Neural cell (in vitro differentiated cells): ENCODE data around the gene CDK9. TPM values are rescaled to one million over a fixed set of nuclear protein-coding genes. Genes with fewer than 3 reads are reported as not detected.

ENCODE experiments used
- H2AFZ ChIP-seq: fragments of 200-600, 300-800 bp; sonication (generic), shearing (Covaris generic); 2 replicates; pipeline ENCODE4 v1.6.0; 2014; ENCODE audit warnings: low read depth, mild to moderate bottlenecking, antibody characterized with exemption, low read length, moderate library complexity
- H3F3A ChIP-seq: fragments of 200-600 bp; shearing (Covaris generic); 2 replicates; pipeline ENCODE4 v1.6.1; 2016; ENCODE audit warnings: mild to moderate bottlenecking, moderate library complexity, mixed read lengths, antibody characterized with exemption, low read length; ENCODE audit not compliant: insufficient read depth, poor library complexity, severe bottlenecking
- H3K27ac ChIP-seq: fragments of 200-600, 300-800 bp; sonication (generic), shearing (Covaris generic); 2 replicates; pipeline ENCODE4 v1.5.1; 2014; ENCODE audit warnings: mild to moderate bottlenecking, low read length, moderate library complexity
- H3K27me3 ChIP-seq: fragments of 300-800, 200-600 bp; sonication (generic), shearing (Covaris generic); 2 replicates; pipeline ENCODE4 v1.6.0; 2014; ENCODE audit warnings: mild to moderate bottlenecking, low read depth, low read length, moderate library complexity; ENCODE audit not compliant: insufficient read depth
- H3K36me3 ChIP-seq: fragments of 300-800, 200-600 bp; sonication (generic), shearing (Covaris generic); 2 replicates; pipeline ENCODE4 v1.5.1; 2014; ENCODE audit warnings: mild to moderate bottlenecking, antibody characterized with exemption, low read length, moderate library complexity; ENCODE audit not compliant: insufficient read depth
- H3K4me2 ChIP-seq: fragments of 300-800, 200-600 bp; sonication (generic), shearing (Covaris generic); 2 replicates; pipeline ENCODE4 v1.6.0; 2014; ENCODE audit warnings: mild to moderate bottlenecking, low read length
- H3K4me3 ChIP-seq: fragments of 300-800, 200-600 bp; sonication (generic), shearing (Covaris generic); 2 replicates; pipeline ENCODE4 v1.5.1; 2014; ENCODE audit warnings: mild to moderate bottlenecking, low read length, moderate library complexity
- H3K79me2 ChIP-seq: fragments of 200-600 bp; shearing (Covaris generic); replicated peaks from 2 replicates; pipeline ENCODE4 v1.6.0; 2014; ENCODE audit warnings: mild to moderate bottlenecking, low read length, moderate library complexity; ENCODE audit not compliant: insufficient read depth
- H3K9ac ChIP-seq: fragments of 300-800, 200-600 bp; sonication (generic), shearing (Covaris generic); 2 replicates; pipeline ENCODE4 v1.6.1; 2016; ENCODE audit warnings: mild to moderate bottlenecking, low read length, mixed read lengths
- H3K9me2 ChIP-seq: fragments of 200-600 bp; shearing (Covaris generic); 2 replicates; pipeline ENCODE4 v1.6.1; 2016; ENCODE audit warnings: mild to moderate bottlenecking, low read length, mixed read lengths; ENCODE audit not compliant: insufficient read depth
- H3K9me3 ChIP-seq: fragments of 200-600, 300-800 bp; sonication (generic), shearing (Covaris generic); 2 replicates; pipeline ENCODE4 v1.6.1; 2016; ENCODE audit warnings: mild to moderate bottlenecking, mixed run types, low read length, moderate library complexity, mixed read lengths
- H4K20me1 ChIP-seq: fragments of 200-600 bp; shearing (Covaris generic); 2 replicates; pipeline ENCODE4 v1.6.1; 2016; ENCODE audit warnings: mild to moderate bottlenecking, mixed run types; ENCODE audit not compliant: insufficient read depth
- EP300 ChIP-seq: fragments of 450-650 bp; conservative IDR thresholded peaks from 2 replicates; pipeline ENCODE4 v1.6.1; 2014; ENCODE audit warnings: antibody characterized with exemption, mild to moderate bottlenecking, moderate library complexity; ENCODE audit not compliant: poor library complexity, severe bottlenecking
- EZH2 ChIP-seq: fragments of 200-600, 300-800 bp; shearing (Covaris generic), sonication (generic); IDR thresholded peaks from 2 replicates; pipeline ENCODE4 v1.6.1; 2014; ENCODE audit warnings: antibody characterized with exemption, low read length, borderline replicate concordance, mild to moderate bottlenecking; ENCODE audit not compliant: insufficient read depth, poor library complexity, severe bottlenecking
- MXI1 ChIP-seq: fragments of 450-650 bp; conservative IDR thresholded peaks from 2 replicates; pipeline ENCODE4 v1.6.1; 2014; ENCODE audit warnings: antibody characterized with exemption, mild to moderate bottlenecking; ENCODE audit not compliant: poor library complexity, severe bottlenecking
- POLR2AphosphoS5 ChIP-seq: IDR thresholded peaks from 2 replicates; pipeline ENCODE4 v1.6.1; 2012
- RAD21 ChIP-seq: fragments of 450-650 bp; conservative IDR thresholded peaks from 2 replicates; pipeline ENCODE4 v1.6.1; 2014; ENCODE audit warnings: antibody characterized with exemption, mild to moderate bottlenecking, moderate library complexity
- SMC3 ChIP-seq: fragments of 450-650 bp; conservative IDR thresholded peaks from 2 replicates; pipeline ENCODE4 v1.6.1; 2014; ENCODE audit warnings: antibody characterized with exemption, mild to moderate bottlenecking, moderate library complexity; ENCODE audit not compliant: poor library complexity
- TAF1 ChIP-seq: IDR thresholded peaks from 2 replicates; pipeline ENCODE4 v1.6.1; 2012; ENCODE audit warnings: low read depth
- polyA plus RNA-seq: library from polyadenylated mRNA; depleted of rRNA; stranded (reverse); fragments of >200 nt; gene quantifications from 2 replicates; pipeline ENCODE4 v1.2.3, GENCODE V29; 2014
- TF ChIP-seq, protein P1 (sequence below): fragments of 450-650 bp; IDR thresholded peaks from 2 replicates; pipeline ENCODE4 v1.5.1; 2014; ENCODE audit warnings: antibody characterized with exemption, mild to moderate bottlenecking, moderate library complexity; ENCODE audit not compliant: poor library complexity, severe bottlenecking
- TF ChIP-seq, protein P2 (sequence below): IDR thresholded peaks from 2 replicates; pipeline ENCODE4 v1.6.1; 2012; ENCODE audit warnings: borderline replicate concordance

The CDK9 gene
- polyA plus RNA-seq, 1 donor from 2014 or later = 195 TPM

DNA sequence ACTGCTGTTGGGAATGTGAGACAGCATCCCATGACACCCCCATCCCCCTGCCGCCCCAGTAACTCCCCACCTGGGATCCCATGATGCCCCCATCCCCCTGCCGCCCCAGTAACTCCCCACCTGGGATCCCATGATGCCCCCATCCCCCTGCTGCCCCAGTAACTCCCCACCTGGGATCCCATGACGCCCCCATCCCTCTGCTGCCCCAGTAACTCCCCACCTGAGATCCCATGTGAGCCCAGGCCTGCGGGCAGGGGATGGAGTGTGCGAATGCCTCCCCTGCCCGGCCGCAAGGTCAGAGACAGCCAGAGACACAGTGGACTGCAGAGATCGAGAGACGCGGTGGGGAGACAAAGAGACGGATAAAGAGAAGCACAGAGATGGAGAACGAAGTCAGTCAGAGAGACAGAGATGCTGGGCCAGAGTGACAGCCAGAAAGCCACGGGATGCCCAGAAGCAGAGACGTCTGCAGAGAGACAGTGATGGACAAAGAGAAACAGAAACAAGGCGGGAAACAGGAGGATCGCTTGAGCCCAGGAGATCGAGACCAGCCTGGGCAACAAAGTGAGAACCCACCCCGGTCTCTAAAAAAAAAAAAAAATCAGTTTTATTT, 8.4 kb upstream of the CDK9 start:
- no peaks in the 10 kb centered on the region for H4K20me1 ChIP-seq
- H3K4me2 ChIP-seq = no peak overlapping the region
- H3K9me3 ChIP-seq = no peaks in the 10 kb centered on the region
- no peak overlapping the region for H3K4me3 ChIP-seq
- no peak overlapping the region for H3K9ac ChIP-seq
- H3K27ac ChIP-seq = no peak overlapping the region
- no peak overlapping the region for H2AFZ ChIP-seq
- H3K36me3 ChIP-seq = no peaks in the 10 kb centered on the region
- H3K9me2 ChIP-seq = no peaks in the 10 kb centered on the region
- H3K27me3 ChIP-seq = no peaks in the 10 kb centered on the region
- no peaks in the 10 kb centered on the region for H3F3A ChIP-seq
- no peak for TF ChIP-seq EZH2
- no peak for TF ChIP-seq POLR2AphosphoS5
- no peak for TF ChIP-seq TAF1
- no peak for TF ChIP-seq EP300
- TF ChIP-seq RAD21 = no peak
- TF ChIP-seq, protein P1, sequence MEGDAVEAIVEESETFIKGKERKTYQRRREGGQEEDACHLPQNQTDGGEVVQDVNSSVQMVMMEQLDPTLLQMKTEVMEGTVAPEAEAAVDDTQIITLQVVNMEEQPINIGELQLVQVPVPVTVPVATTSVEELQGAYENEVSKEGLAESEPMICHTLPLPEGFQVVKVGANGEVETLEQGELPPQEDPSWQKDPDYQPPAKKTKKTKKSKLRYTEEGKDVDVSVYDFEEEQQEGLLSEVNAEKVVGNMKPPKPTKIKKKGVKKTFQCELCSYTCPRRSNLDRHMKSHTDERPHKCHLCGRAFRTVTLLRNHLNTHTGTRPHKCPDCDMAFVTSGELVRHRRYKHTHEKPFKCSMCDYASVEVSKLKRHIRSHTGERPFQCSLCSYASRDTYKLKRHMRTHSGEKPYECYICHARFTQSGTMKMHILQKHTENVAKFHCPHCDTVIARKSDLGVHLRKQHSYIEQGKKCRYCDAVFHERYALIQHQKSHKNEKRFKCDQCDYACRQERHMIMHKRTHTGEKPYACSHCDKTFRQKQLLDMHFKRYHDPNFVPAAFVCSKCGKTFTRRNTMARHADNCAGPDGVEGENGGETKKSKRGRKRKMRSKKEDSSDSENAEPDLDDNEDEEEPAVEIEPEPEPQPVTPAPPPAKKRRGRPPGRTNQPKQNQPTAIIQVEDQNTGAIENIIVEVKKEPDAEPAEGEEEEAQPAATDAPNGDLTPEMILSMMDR = no peak
- no peak for TF ChIP-seq SMC3
- TF ChIP-seq, protein P2, sequence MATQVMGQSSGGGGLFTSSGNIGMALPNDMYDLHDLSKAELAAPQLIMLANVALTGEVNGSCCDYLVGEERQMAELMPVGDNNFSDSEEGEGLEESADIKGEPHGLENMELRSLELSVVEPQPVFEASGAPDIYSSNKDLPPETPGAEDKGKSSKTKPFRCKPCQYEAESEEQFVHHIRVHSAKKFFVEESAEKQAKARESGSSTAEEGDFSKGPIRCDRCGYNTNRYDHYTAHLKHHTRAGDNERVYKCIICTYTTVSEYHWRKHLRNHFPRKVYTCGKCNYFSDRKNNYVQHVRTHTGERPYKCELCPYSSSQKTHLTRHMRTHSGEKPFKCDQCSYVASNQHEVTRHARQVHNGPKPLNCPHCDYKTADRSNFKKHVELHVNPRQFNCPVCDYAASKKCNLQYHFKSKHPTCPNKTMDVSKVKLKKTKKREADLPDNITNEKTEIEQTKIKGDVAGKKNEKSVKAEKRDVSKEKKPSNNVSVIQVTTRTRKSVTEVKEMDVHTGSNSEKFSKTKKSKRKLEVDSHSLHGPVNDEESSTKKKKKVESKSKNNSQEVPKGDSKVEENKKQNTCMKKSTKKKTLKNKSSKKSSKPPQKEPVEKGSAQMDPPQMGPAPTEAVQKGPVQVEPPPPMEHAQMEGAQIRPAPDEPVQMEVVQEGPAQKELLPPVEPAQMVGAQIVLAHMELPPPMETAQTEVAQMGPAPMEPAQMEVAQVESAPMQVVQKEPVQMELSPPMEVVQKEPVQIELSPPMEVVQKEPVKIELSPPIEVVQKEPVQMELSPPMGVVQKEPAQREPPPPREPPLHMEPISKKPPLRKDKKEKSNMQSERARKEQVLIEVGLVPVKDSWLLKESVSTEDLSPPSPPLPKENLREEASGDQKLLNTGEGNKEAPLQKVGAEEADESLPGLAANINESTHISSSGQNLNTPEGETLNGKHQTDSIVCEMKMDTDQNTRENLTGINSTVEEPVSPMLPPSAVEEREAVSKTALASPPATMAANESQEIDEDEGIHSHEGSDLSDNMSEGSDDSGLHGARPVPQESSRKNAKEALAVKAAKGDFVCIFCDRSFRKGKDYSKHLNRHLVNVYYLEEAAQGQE = no peak
- no peak for TF ChIP-seq MXI1
- no peaks in the 10 kb centered on the region for H3K79me2 ChIP-seq

DNA sequence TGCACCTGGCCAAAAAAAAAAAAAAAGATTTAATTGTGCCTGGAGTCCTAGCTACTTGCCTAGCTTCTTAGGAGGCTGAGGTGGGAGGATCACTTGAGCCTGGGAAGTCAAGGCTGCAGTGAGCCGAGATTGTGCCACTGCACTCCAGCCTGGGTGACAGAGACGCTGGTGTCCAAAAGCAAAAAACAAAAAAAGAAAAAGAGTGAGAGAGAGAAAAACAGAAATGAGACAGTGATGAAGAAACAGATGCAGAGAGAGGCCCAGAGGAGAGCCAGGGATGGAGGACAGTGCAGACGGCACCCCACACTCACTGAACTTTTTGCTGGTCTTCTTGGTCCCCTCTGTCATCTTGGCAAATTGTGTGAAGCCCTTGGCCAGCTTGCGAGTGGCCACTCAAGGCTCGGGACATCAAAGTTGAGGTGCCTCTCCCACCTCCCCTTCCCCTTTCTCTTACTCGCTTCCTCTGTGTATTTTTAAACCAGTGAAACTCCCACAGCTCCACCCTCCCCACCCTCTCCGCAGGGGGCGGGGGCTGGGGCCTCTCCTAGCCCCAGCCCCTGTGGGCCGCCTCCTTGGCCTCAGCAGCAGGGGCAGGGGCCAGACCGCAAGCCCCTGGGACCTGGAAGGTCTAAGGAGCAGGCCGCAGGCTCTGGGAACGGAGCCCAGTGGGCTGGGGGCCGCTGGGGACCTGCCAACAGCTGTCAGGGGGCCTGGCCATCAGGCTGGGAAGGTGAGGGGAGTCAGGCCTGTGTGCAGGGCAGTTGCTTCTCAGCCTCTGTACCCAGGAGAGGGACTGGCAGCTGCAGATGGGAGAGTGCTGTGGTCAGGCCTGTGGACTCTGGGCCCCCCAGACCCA, 7.3 kb upstream of the CDK9 start, which contains the start of gene SH2D3C:
TSS of gene SH2D3C (minus strand) at position 387 of the 856 bp plus-strand sequence. CDS start at position 348, 39 bp downstream.
- Histone ChIP-seq H3K9ac (no peak within 1 kb of the TSS), H3K79me2 (no peaks in the 10 kb centered on the region), H3K27ac (no peak within 1 kb of the TSS), H3K9me3 (no peaks in the 10 kb centered on the region), H3K9me2 (no peaks in the 10 kb centered on the region), H3K27me3 (no peaks in the 10 kb centered on the region), H3K4me3 (no peak within 1 kb of the TSS), H3K36me3 (no peaks in the 10 kb centered on the region), H2AFZ (no peak within 1 kb of the TSS), H3F3A (no peaks in the 10 kb centered on the region), H4K20me1 (no peaks in the 10 kb centered on the region), H3K4me2 (no peak within 1 kb of the TSS)
- TF ChIP-seq POLR2AphosphoS5 (no peak), EZH2 (no peak), MXI1 (no peak)
- TF ChIP-seq, protein P1 = no peak
- TF ChIP-seq, protein P2 = no peak
